BE2C (cell line): ENCODE data around the gene ABCG8.

Experiments
- DNase-seq: peaks from one replicate; pipeline ENCODE4 v3.0.0-alpha.2; 2020
- H3K27me3 ChIP-seq: fragments of 250-450 bp; sonication (Bioruptor Pico); 2 replicates; pipeline ENCODE4 v1.5.1; 2020; ENCODE audit warnings: mild to moderate bottlenecking
- H3K36me3 ChIP-seq: fragments of 250-450 bp; sonication (Bioruptor Pico); 2 replicates; pipeline ENCODE4 v1.5.1; 2020; ENCODE audit warnings: mild to moderate bottlenecking
- H3K4me1 ChIP-seq: fragments of 250-450 bp; sonication (Bioruptor Pico); 2 replicates; pipeline ENCODE4 v1.5.1; 2020
- H3K4me3 ChIP-seq: 2 replicates; pipeline ENCODE4 v1.5.1; 2011; ENCODE audit warnings: low read depth, low read length
- H3K9me3 ChIP-seq: fragments of 250-450 bp; sonication (Bioruptor Pico); 2 replicates; pipeline ENCODE4 v1.5.1; 2020
- TF ChIP-seq, protein P1 (sequence below): IDR thresholded peaks from 2 replicates; pipeline ENCODE4 v1.5.1; 2012; ENCODE audit warnings: mild to moderate bottlenecking, low read depth, low read length

Gene ABCG8

DNA sequence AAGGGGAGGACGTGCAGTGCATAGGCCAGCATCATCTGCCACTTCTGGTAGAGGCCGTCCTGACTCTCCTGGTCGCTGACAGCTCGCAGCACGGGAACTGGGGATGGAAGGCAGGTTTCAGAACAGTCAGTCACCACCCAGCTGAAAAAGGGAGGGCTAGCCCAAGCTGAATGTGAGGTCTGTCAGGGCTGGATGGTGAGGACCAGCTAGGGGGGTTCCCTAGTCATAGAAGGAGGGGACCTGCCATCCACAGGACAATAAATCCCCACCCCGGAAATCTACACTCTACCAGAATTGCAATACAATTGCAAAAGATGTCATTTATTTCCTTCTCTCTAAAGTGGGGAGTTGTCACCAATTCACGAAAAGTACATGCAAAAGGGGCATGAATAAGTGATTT, 15.9 kb upstream of the ABCG8 start:
- no peaks in the 10 kb centered on the region for H3K27me3 ChIP-seq
- H3K36me3 ChIP-seq, result no peaks in the 10 kb centered on the region

DNA sequence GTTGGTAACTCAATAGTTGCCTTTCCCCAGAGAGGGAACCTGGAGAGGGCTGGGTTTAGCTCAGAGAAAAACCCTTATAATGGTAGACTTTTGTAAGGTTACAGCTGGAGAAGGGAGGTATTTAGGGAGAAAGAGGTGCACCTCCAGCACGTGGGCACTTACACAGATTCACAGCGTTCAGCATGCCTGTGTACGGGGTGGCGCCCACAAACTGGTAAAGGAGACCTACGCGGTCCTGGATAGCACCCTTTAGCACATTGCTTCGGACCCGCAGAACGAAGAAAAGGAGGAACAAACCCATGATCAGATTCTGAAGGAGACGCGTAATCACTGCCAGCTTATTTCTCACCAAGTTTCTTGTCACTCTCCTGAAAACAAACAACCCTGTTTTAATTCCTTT, 15.0 kb upstream of the ABCG8 start:
- H3K9me3 ChIP-seq, result no peaks in the 10 kb centered on the region
- no peaks in the 10 kb centered on the region for H3K27me3 ChIP-seq
- H3K36me3 ChIP-seq, result no peaks in the 10 kb centered on the region
- no peak overlapping the region for H3K4me3 ChIP-seq
- no peak for DNase-seq
- H3K4me1 ChIP-seq, result peaks cover 4% of the 10 kb centered on the region
- TF ChIP-seq, protein P1, sequence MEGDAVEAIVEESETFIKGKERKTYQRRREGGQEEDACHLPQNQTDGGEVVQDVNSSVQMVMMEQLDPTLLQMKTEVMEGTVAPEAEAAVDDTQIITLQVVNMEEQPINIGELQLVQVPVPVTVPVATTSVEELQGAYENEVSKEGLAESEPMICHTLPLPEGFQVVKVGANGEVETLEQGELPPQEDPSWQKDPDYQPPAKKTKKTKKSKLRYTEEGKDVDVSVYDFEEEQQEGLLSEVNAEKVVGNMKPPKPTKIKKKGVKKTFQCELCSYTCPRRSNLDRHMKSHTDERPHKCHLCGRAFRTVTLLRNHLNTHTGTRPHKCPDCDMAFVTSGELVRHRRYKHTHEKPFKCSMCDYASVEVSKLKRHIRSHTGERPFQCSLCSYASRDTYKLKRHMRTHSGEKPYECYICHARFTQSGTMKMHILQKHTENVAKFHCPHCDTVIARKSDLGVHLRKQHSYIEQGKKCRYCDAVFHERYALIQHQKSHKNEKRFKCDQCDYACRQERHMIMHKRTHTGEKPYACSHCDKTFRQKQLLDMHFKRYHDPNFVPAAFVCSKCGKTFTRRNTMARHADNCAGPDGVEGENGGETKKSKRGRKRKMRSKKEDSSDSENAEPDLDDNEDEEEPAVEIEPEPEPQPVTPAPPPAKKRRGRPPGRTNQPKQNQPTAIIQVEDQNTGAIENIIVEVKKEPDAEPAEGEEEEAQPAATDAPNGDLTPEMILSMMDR, result no peak

More for the DNA sequence above, 15.9 kb upstream of the ABCG8 start:
- DNase-seq, result no peak
- TF ChIP-seq, protein P1, result no peak
- Histone ChIP-seq H3K4me3 (no peak overlapping the region), H3K9me3 (no peaks in the 10 kb centered on the region), H3K4me1 (peaks cover 8% of the 10 kb centered on the region)

DNA sequence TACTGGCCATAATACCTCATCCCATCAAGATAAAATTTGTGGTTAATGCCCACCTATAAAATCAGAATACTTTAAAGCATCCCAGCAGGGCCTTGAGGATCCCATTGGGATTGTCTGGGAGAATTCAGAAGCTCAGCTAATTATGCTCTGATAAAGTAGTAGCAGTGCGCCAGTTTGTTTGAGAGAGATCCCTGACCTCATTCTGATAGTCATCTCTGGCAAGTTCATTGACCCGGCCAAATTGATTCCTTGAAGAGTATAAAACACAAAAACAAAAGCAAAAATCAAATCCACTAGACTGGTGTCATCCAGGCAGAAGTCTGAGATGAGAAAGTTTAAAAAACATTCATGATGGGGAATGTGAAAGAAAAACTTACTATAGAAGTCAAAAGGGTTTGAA, 14.3 kb upstream of the ABCG8 start:
- Histone ChIP-seq H3K9me3 (no peaks in the 10 kb centered on the region), H3K4me1 (no peaks in the 10 kb centered on the region; the same call in 1 of the 2 replicates), H3K27me3 (no peaks in the 10 kb centered on the region), H3K36me3 (no peaks in the 10 kb centered on the region), H3K4me3 (no peak overlapping the region)
- no peak for DNase-seq
- TF ChIP-seq, protein P1, result no peak

DNA sequence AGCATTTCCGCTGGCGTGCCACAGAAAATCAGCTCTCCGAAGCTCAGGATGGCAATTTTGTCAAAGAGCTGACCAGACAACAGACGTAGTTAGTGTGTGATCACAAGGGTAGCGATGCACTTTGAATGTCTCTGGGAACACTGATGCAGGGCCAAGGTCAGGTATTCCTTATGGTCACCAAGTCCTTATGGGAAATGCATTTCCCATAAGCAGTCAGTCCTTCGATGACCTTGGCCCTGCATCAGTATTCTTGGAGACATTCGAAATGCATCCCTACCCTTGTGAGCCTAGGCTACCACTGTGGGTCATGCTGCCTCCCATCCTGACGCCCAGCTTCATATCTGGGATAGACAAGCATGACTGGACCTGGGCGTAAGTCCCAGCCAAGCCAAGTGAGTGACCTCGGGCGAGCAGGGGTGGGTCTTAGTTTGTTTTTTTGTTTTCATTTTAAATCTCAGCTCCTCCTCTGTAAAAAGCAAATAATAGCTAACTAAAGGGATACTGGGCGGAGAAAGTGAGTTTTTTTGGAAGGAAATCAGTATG, 13.7 kb upstream of the ABCG8 start:
- DNase-seq, result no peak
- H3K9me3 ChIP-seq, result no peaks in the 10 kb centered on the region
- peaks cover 3% of the 10 kb centered on the region for H3K4me1 ChIP-seq
- no peak overlapping the region for H3K4me3 ChIP-seq
- no peaks in the 10 kb centered on the region for H3K36me3 ChIP-seq
- TF ChIP-seq, protein P1, result no peak
- H3K27me3 ChIP-seq, result no peaks in the 10 kb centered on the region

- Histone ChIP-seq H3K9me3 (no peaks in the 10 kb centered on the region), H3K4me3 (no peak overlapping the region), H3K36me3 (no peaks in the 10 kb centered on the region), H3K27me3 (no peaks in the 10 kb centered on the region), H3K4me1 (peaks cover 5% of the 10 kb centered on the region)
- TF ChIP-seq, protein P1, result no peak
- no peak for DNase-seq
Observed at GRCh38 chr2:43825841-43826240, 12.9 kb upstream of the ABCG8 start.

- TF ChIP-seq, protein P1, result no peak
- H3K9me3 ChIP-seq, result no peaks in the 10 kb centered on the region
- H3K36me3 ChIP-seq, result no peaks in the 10 kb centered on the region
- no peak overlapping the region for H3K4me3 ChIP-seq
- H3K27me3 ChIP-seq, result no peaks in the 10 kb centered on the region
- DNase-seq, result no peak
- H3K4me1 ChIP-seq, result peaks cover 5% of the 10 kb centered on the region
Observed at GRCh38 chr2:43826305-43827250, 12.2 kb upstream of the ABCG8 start.
